B cell (primary cell): ENCODE measurements around the gene LPIN3. TPM values are rescaled to one million over a fixed set of nuclear protein-coding genes. Genes with fewer than 3 reads are reported as not detected.

Source experiments
- ATAC-seq: fragments of 200-7000 bp; cut with Tn5 transposase; one replicate; pipeline ENCODE4 v1.10.0; 2021; ENCODE audit warnings: low read depth, mild to moderate bottlenecking, moderate number of reproducible peaks, moderate library complexity
- CTCF ChIA-PET: fragments of 350-600 bp; sonication (Branson Sonifier 250); formaldehyde crosslinking; loops from one replicate; lab custom pipeline; 2021; ENCODE audit warnings: antibody characterized with exemption, inconsistent platforms; lab: Charles Lee
- POLR2A ChIA-PET: fragments of 350-600 bp; sonication (Branson Sonifier 250); formaldehyde crosslinking; loops from one replicate; lab custom pipeline; 2021; ENCODE audit warnings: antibody characterized with exemption; lab: Charles Lee
- DNase-seq: peaks from one replicate; pipeline ENCODE4 v3.0.0; 2013
- H2AFZ ChIP-seq: 2 replicates; pipeline ENCODE4 v1.6.1; 2012; ENCODE audit warnings: mild to moderate bottlenecking, low read depth, low read length; ENCODE audit not compliant: insufficient read depth, poor library complexity, severe bottlenecking
- H3K27ac ChIP-seq, 2 donors: 1 replicate in 1 of 2; 2 replicates in 1 of 2; pipeline ENCODE4 v1.5.1; 2012 to 2013; ENCODE audit warnings: low read length in 2 of 2, mild to moderate bottlenecking in 2 of 2, moderate library complexity in 1 of 2
- H3K27me3 ChIP-seq, 4 experiments: fragments of 200-600 bp in 1 of 4; sonication (generic) in 1 of 4; replicated peaks in 1 of 4; 1 replicate in 2 of 4; 2 replicates in 2 of 4; pipeline versions ENCODE4 v1.6.1 to v1.7.0; 2013 to 2016; ENCODE audit warnings: low read length in 3 of 4, mild to moderate bottlenecking in 2 of 4, mixed read lengths in 1 of 4, moderate library complexity in 1 of 4; ENCODE audit not compliant: insufficient read depth in 4 of 4, control insufficient read depth in 3 of 4; ENCODE audit errors: control extremely low read depth in 1 of 4
- H3K36me3 ChIP-seq, 2 experiments: replicated peaks in 1 of 2; 1 replicate in 1 of 2; 2 replicates in 1 of 2; pipeline versions ENCODE4 v1.6.1 to v1.7.1; 2013; ENCODE audit warnings: low read length in 1 of 2; ENCODE audit not compliant: insufficient read depth in 2 of 2, control insufficient read depth in 1 of 2; ENCODE audit errors: control extremely low read depth in 1 of 2, extremely low read depth in 1 of 2
- H3K4me1 ChIP-seq, 2 donors: fragments of 200-600 bp in 1 of 2; sonication (generic) in 1 of 2; 1 replicate in 1 of 2; 2 replicates in 1 of 2; pipeline versions ENCODE4 v1.5.1 to v1.6.1; 2013 to 2017; ENCODE audit warnings: low read length in 2 of 2; ENCODE audit not compliant: control insufficient read depth in 2 of 2, insufficient read depth in 2 of 2
- H3K4me2 ChIP-seq: replicated peaks from 2 replicates; pipeline ENCODE3; 2012; ENCODE audit warnings: mild to moderate bottlenecking, low read depth, low read length; ENCODE audit not compliant: poor library complexity, severe bottlenecking
- H3K4me3 ChIP-seq, 5 experiments: fragments of 200-600 bp in 1 of 5; sonication (generic) in 1 of 5; 1 replicate in 3 of 5; 2 replicates in 2 of 5; pipeline versions ENCODE4 v1.5.1 to v1.7.0; 2011 to 2016; ENCODE audit warnings: low read length in 4 of 5, mild to moderate bottlenecking in 4 of 5, low read depth in 2 of 5, control low read depth in 1 of 5, moderate library complexity in 1 of 5; ENCODE audit not compliant: insufficient read depth in 1 of 5; ENCODE audit errors: control extremely low read depth in 1 of 5, extremely low read depth in 1 of 5
- H3K79me2 ChIP-seq: fragments of 200-600 bp; sonication (generic); one replicate; pipeline ENCODE4 v1.6.0; 2016; ENCODE audit warnings: low read length; ENCODE audit not compliant: control insufficient read depth, insufficient read depth
- H3K9ac ChIP-seq: fragments of 200-600 bp; sonication (generic); 2 replicates; pipeline ENCODE4 v1.6.1; 2017; ENCODE audit warnings: mild to moderate bottlenecking, low read length, moderate library complexity
- H3K9me3 ChIP-seq, 3 donors: one replicate each; pipeline versions ENCODE4 v1.6.1 to v1.7.1; 2013; ENCODE audit warnings: low read length in 2 of 3; ENCODE audit not compliant: control insufficient read depth in 2 of 3, insufficient read depth in 1 of 3; ENCODE audit errors: control extremely low read depth in 1 of 3
- H4K20me1 ChIP-seq: 2 replicates; pipeline ENCODE4 v1.6.0; 2012; ENCODE audit warnings: mild to moderate bottlenecking, low read length; ENCODE audit not compliant: insufficient read depth, control insufficient read depth, poor library complexity, severe bottlenecking
- H3K27ac Mint-ChIP-seq: one replicate; pipeline ENCODE4 v1.8.0; 2021; ENCODE audit warnings: mixed read lengths
- H3K27me3 Mint-ChIP-seq: one replicate; pipeline ENCODE4 v1.8.0; 2021; ENCODE audit warnings: mixed read lengths
- H3K4me1 Mint-ChIP-seq: one replicate; pipeline ENCODE4 v1.8.0; 2021; ENCODE audit warnings: mixed read lengths
- H3K4me3 Mint-ChIP-seq: one replicate; pipeline ENCODE4 v1.8.0; 2021; ENCODE audit warnings: mixed read lengths
- H3K9me3 Mint-ChIP-seq: one replicate; pipeline ENCODE4 v1.8.0; 2022; ENCODE audit warnings: mixed read lengths; ENCODE audit not compliant: insufficient read depth
- EZH2 ChIP-seq: IDR thresholded peaks from 2 replicates; pipeline ENCODE4 v1.6.1; 2012; ENCODE audit warnings: borderline replicate concordance, low read depth, mild to moderate bottlenecking, moderate library complexity, low read length; ENCODE audit not compliant: insufficient read depth, poor library complexity, severe bottlenecking
- WGBS: methylation state at CpG from one replicate; pipeline ENCODE4 v1.1.5; 2013; ENCODE audit warnings: missing lambda C conversion rate; ENCODE audit not compliant: insufficient coverage; 5-methylcytosine and 5-hydroxymethylcytosine counted together
- intact Hi-C: fragments of 100-400 bp; cut with micrococcal nuclease; formaldehyde crosslinking; loops from one replicate; pipeline ENCODE4 v1.10.0; 2022
- polyA plus RNA-seq: library from polyadenylated mRNA; depleted of rRNA; stranded (reverse); fragments of >200 nt; gene quantifications from 2 replicates; pipeline ENCODE4 v1.2.3, GENCODE V29; 2012
- total RNA-seq, 2 donors: library from RNA; stranded (reverse); fragments of 120-200 nt in 1 of 2; gene quantifications; 1 replicate in 1 of 2; 2 replicates in 1 of 2; pipeline versions ENCODE4 v1.2.3 to v1.2.4, GENCODE V29; 2013 to 2022
- TF ChIP-seq, protein P1 (sequence below): fragments of 200-600 bp; IDR thresholded peaks from one replicate; pipeline ENCODE4 v1.8.0; 2022; ENCODE audit warnings: antibody characterized with exemption, mild to moderate bottlenecking

Gene LPIN3
- total and polyA plus RNA-seq, 2 donors (not counting 1 experiment from before 2014, with no cell fraction given) = 0.84 to 1.2 TPM

DNA sequence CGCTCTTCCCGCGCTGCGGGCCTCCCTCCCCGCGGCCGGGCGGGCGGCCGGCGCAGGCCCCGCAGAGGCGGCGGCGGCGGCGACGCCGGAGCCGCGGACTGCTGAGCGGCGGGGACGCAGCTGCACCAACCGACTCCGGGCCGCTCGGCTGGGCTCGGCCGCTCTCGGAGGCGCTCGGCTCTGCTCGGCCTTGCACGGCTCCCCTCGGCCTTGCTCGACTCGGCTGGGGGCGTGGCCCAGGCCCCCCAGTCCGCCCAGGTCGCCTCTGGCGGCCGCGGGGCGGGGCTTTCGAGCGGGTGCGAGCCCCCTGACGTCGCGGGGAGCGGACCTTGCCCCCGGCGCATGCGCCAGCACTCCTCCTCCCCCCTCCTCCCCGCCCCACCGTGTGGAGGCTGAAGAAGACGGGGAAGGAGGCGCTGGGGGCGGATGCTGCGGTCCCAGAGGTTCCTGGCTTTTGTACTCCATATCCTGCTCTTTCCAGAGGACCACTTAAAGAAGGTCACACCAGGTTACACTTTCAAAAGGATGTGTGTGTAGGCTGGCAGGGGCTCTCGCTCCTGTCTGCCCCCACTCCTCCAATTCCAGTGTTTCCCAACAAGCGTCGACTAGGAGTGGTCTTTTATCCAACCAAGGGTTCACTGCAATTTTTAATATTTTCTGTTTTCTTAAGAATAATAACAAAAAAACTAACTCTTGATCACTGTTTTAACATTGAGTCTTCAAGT lies 22.9 kb upstream of the LPIN3 start, which contains the start of gene ZHX3:
Gene ZHX3 (minus strand): TSS at position 186 of the 725 bp plus-strand sequence. CDS start 112,815 bp downstream, outside the sequence.
- H3K4me1 Mint-ChIP-seq = peaks cover 22% of the 10 kb centered on the region

More for the DNA sequence above, 22.9 kb upstream of the LPIN3 start, which contains the start of gene ZHX3:
- H2AFZ ChIP-seq = peak within 1 kb of the TSS; percentile 83
- ChIA-PET POLR2A (interaction anchor here (2.3 kb wide), 1 partner anchor 12 kb away, joined by 11 read pairs; no protein-coding TSS in a partner anchor), CTCF (interaction anchor here (1.4 to 1.8 kb wide), 5 partner anchors 12 to 183 kb away, joined by 3 to 6 read pairs (median 4); no protein-coding TSS in a partner anchor)
- under 1% methylated on average over 55 of the region's 64 CpGs for WGBS
- DNase-seq (peak; percentile 98), ATAC-seq (peak; percentile 95)
- H3K4me3 ChIP-seq = peak within 1 kb of the TSS in 4 of 5 experiments; percentile 65 to 86 (median 74)
- peak within 1 kb of the TSS; percentile 91 for H3K4me3 Mint-ChIP-seq
- H3K9me3 ChIP-seq = no peaks in the 10 kb centered on the region
- H3K9me3 Mint-ChIP-seq = no peaks in the 10 kb centered on the region
- H3K79me2 ChIP-seq = peaks cover 17% of the 10 kb centered on the region
- peak within 1 kb of the TSS; percentile 63 to 76 for H3K27ac ChIP-seq
- H3K27me3 ChIP-seq = no peaks in the 10 kb centered on the region
- peaks cover 11 to 12% of the 10 kb centered on the region in 2 donors for H3K4me1 ChIP-seq
- peak within 1 kb of the TSS; percentile 91 for H3K27ac Mint-ChIP-seq
- H3K4me2 ChIP-seq = peak within 1 kb of the TSS; percentile 84
- intact Hi-C loops = loop anchor here (1.0 to 5.0 kb wide), 6 partner anchors 11 to 375 kb away; partner anchors contain the start of genes CHD6, LPIN3, PLCG1 and TOP1
- H3K27me3 Mint-ChIP-seq = no peaks in the 10 kb centered on the region
- no peaks in the 10 kb centered on the region for H4K20me1 ChIP-seq
- no peaks in the 10 kb centered on the region for H3K36me3 ChIP-seq
- H3K9ac ChIP-seq = peak within 1 kb of the TSS; percentile 83
- TF ChIP-seq, protein P1, sequence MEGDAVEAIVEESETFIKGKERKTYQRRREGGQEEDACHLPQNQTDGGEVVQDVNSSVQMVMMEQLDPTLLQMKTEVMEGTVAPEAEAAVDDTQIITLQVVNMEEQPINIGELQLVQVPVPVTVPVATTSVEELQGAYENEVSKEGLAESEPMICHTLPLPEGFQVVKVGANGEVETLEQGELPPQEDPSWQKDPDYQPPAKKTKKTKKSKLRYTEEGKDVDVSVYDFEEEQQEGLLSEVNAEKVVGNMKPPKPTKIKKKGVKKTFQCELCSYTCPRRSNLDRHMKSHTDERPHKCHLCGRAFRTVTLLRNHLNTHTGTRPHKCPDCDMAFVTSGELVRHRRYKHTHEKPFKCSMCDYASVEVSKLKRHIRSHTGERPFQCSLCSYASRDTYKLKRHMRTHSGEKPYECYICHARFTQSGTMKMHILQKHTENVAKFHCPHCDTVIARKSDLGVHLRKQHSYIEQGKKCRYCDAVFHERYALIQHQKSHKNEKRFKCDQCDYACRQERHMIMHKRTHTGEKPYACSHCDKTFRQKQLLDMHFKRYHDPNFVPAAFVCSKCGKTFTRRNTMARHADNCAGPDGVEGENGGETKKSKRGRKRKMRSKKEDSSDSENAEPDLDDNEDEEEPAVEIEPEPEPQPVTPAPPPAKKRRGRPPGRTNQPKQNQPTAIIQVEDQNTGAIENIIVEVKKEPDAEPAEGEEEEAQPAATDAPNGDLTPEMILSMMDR = no peak
- TF ChIP-seq EZH2 = no peak
